Limb (tissue), 2 donors: Measurements from ENCODE around the gene QRFP.
A peak's percentile ranks its signal among the peaks of the same experiment; 100 is the strongest.

Source experiments
- DNase-seq, 2 donors: peaks; one replicate each; pipeline ENCODE4 v3.0.0-alpha.2; 2016; ENCODE audit errors: extremely low spot score in 2 of 2

QRFP gene

DNA sequence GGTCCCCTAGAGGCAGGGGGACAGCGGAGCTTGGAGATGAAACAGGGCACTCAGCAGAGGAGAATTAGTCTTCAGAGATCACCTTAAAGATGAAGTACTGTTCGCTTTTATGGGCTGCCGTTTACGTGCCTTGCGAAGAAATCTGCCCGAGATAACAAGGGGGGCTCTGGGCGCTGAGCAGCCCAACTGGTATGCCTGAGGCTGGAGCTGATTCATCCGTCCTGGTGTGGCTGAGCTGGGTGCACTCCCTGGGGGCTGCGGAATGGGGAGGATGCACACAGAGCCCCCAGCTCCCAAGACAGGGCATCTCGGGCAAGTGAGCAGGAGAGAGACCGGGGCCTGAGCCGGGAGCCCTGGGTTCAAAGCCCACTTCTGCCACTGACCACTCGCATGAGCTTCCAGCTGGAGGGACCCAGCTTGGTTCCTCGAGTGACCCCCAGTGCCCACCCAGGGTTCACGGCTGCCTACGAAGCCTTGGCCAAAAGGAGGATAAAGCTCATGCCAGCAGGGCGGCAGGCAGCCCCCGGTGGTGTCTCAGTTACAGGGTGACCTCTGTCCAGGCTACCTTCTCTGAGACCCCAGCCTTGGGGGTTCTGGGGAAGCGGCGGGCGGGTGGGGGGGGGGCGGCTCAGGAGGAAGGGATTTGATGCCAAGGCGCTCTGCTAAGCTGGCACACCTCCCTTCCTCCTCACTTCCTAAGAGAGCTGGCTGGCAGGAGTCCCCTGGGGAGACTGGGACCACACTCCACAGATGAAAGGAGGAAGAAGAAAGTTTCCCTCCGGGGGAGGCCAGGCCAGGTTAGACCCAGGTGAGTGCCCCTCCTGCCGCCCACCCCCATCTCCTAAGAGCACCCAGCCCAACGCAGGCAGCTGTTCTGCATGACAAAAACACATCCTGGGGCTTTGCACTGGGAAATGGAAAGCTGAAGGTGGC, 36.8 kb upstream of the QRFP start:
- no peak for DNase-seq

DNA sequence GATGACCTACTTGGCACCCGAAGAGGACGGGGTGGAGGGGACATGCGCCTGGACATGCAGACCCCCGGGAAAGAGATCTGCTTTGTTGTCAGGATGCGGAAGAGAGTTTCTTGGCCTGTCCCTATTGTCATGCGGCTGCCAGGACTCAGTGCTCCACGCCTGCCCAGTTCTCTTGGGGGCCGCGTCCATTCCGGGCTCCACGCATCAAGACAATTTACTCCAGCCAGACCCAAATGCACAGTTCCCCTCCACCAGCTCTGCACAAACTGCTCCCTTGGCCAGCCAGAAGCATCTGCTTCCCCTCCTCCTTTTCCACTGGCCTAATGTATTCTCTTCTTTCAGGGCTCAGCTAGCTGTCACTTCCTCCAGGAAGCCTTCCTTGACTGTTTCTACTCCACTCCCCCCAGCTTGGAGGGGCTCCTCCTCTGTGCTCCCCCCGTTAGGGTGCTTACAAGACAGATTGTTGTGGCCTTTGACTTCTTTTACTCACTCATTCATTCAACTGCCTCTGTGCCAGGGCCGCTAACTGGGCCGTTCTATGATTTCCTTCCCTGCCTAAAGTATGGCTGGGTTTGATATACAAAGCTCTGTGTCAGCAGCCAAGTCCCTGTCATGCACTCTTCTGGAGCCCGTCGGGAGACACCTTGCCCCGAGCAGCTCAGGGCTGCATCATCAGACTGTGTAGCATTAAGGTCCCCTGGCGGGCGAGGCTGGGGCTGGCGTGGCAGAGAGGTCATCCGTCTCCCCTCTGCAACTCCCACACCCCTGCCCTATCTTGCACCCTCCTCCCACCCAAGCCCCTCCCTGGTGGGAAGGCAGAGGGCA, 35.9 kb upstream of the QRFP start:
- no peak for DNase-seq

DNA sequence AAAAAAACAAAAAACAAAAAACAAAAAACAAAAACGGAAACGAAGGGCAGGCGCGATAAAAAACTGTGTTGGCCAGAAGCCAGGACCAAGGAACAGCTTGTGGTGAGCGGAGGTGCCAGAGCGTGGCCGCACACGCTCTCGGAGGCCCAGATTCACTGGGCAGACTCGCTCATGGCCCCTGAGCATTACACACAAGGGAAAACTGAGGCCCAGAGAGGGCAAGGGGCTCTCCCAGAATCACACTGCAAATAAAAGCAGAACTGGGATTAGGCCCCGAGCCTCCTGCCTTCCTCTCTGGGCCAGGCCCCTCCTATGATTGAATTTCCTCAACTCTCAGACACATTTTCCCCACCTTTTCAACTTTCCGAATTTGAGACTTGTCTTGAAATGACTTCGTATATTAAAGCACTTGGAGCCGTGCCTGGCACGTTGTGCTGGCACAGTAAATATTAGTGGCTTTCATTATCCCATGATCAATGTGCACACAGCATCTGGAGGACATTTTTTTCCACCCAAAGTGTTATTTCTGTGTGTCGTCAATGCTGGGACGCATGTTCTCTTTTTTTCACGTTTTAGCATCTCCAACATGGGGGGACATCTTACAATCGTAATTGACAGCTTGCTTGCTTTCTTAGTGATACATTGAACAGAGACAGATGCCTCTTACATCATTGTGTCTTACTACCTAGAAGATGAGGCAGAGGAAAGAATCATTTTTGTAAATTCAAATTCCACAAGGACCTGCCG, 35.1 kb upstream of the QRFP start:
- DNase-seq, result peak in 1 of 2 donors; percentile 15

DNA sequence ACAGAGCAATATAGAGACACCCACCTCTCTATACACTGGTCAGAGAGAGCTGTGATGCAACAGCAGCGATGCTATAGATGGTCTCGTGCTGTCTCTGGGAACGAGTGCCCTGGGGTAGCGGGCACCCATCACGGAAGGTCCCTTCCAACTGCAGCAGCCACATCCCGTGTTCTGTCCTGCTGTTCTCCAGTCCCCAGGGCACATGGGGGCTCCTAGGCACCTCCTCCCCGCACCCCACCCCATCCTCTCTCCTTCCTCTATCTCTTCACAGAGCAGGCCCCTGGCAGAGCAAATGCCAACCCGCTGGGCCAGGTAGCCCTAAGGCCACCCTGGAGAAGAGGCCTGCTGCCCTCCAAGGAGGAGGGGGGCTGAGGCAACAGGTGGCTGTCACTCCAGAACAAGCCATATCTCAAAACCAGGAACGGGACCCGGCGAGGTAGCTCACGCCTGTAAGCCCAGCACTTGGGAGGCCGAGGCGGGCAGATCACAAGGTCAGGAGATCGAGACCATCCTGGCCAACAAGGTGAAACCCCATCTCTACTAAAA, 34.3 kb upstream of the QRFP start:
- no peak for DNase-seq

DNA sequence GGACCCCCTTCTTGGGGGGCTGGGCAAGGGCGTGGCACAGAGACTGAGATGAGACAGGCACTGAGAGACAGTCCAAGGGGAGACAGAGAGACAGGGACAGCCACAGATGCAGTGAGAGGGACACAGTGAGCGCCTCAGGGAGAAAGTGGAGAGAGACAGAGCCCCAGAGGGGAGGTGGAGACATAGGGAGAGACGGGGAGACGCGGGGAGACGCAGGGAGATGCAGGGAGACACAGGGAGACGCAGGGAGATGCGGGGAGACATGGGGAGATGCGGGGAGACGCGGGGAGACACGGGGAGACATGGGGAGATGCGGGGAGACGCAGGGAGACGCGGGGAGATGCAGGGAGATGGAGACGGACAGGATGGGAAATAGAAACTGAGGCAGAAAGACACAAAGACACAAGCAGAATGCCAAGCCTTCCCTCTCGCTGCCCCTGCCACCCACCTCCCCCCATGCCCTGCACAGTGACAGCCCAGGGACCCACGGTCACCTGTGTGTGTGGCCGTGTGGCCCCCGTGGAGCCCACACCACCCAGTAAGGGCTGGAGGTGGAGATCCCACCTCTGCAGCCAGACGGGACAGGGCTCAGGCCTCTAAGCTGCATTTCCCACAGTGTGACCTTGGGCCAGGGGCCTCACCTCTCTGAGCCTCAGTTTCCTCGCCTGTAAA, 33.7 kb upstream of the QRFP start:
- no peak for DNase-seq

DNA sequence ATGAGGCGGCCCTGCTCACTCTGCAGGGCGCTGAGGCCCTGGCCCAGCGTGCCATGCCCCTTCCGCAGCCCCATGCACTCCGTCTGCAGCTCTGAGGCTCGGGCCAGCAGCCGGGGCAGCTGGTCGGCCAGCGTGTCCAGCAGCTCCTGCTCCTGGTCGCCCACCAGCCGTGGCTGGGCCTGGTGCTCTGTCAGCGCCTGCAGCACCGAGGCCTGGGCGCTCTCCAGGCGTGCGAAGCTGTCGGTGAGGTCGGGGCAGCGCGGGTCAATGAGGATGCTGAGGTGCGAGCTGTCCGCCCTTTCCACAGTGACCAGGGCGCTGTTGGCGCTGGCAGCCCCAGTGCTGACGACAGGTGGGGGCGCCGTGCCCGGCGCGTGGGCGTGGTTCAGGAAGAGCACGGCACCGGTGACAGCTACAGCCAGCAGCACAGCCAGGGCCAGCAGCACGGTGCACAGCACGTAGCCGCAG, 33.0 kb upstream of the QRFP start:
- no peak for DNase-seq

DNA sequence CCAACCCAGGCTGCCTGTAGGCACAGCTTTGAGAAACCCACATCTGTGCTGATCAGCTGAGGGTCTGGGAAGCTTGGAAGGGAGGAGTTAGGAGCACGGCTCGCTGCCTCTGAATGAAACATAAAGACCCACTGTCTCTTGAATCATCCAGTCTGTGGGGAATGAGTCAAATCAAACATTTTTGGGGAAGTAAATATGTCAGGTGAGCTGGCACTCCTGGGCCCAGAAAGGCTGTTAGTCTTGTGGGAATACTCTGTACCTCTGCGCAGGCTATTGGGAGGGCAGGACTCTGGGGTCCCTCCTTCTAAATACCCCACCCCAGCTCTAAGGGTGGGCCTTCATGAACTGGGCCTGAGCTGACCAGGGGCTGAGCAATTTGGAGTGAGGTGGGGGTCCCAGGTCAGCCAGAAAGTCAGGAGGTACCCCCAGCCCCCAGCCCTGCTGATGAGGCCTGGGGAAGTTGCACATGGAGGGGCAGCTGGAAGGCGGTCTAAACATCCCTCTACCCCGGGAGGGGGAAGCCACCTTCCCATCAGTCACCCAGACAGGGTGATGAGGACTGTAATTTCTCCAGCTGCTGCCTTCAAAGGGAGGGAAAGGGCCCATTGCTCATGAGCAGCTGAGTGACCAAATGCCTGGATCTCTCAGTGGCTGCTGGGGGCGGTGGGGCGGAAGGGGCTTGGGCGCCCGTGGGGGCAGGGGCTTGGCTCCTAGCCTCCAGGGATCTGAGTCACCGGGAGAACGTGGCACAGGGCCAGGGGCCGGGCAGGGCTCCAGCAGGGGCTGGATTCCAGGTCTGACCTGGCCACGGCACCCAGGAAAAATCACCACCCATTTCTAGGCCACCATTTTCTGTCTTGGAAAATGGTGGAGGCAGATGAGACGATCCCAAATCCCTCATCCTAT, 31.6 kb upstream of the QRFP start:
- no peak for DNase-seq

DNA sequence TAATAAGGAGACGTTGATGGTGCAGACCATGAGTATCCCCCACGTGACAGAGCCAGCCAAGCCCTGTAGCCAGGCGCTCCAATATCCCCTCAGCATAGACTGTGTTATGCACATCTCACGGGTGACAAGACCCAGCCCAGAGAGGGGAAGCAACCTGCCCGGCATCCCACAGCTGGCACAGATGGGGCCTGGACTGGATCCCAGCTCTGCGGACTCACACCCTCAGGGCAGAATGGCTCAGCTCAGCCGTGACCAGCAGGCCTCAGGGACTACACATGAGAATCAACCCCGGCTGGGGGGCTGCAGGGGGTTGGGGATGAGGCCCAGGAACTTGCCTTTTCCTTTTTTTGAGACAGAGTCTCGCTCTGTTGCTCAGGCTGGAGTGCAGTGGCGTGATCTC, 30.7 kb upstream of the QRFP start:
- DNase-seq, result no peak

DNA sequence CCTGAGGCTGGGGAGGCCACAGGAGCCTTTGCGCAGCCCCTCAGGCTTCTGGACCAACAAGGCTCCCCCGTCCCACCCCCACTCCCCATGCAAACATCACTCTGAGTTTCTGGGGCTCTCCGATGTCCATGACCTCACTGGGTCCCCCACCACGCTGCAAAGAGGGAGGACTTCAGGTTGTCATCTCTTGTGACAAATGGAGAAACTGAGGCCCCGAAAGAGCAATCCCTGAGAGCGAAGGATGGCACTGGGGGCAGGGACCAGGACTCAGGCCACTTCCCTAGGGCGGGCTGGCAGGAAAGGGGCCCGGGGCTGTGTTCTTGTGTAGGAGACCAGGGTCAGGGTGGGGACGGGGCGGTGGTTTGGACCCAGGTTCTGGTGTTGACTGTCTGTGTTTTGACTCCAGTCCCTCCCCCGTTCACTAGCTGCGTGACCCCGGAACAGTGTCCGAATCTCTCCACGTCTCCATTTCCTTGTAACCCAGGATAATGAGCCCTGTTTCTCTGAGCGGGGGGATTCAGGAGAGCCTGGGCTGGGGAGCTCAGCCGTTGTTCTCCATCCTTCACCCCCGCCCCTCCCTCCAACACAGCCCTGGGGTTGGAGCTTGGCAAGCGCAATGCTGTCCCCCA, 28.6 kb upstream of the QRFP start:
- no peak for DNase-seq

DNA sequence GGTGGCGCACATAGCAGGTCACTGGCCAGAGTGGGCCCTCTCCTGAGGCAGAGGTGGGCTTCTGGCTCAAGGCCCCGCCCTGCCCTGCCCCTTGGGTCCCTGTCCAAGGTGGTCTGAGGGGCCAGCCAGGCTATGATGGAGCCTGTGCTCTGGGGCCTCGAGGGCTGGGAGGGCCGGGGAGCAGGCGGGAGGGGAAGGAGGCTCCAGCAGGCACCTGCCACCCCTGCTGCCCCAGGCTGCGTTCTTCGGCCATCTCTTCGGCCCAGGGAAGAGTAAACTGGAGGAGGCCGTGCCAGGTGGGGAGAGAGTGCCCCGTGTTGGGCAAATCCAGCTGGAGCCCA, 27.8 kb upstream of the QRFP start:
- no peak for DNase-seq

DNA sequence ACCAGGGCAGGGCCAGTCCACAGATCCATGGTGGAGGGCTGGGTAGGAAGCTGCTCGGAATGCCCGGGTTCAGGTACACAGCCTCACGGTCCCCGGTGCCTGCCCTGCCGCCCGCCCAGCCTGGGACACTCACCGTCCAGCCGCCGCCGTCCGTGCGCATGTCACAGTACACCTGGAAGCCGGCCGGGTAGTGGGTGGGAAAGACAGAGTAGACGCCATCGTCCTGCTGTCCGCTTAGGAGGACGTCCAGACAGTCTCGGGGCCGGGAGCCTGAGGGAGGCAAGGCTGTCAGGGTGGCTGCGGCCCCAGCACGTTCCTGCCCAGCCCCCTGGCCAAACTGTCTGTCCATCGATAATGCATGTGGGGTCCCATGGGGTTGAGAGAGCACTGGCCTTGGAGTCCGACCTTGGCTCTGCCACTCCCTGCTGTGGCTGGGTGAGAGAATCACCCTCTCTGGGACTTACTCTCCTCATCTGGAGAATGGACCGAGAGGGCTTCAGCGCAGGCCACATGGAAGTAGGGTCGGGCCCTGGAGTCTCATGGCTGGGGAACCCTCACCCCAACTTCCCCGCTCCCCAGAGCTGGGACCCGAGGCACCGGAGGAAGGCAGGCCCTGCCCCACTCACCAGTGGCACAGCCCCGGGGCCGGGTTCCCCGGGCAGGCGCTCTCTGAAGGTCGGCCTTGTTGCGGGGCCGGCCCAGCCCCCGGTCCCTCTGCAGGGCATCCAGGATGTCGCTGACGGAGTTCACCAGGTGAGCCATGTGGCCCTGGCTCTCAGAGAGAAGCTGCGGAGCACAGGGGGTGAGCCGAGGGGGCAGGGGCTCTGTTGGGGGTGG, 27.2 kb upstream of the QRFP start:
- no peak for DNase-seq

DNA sequence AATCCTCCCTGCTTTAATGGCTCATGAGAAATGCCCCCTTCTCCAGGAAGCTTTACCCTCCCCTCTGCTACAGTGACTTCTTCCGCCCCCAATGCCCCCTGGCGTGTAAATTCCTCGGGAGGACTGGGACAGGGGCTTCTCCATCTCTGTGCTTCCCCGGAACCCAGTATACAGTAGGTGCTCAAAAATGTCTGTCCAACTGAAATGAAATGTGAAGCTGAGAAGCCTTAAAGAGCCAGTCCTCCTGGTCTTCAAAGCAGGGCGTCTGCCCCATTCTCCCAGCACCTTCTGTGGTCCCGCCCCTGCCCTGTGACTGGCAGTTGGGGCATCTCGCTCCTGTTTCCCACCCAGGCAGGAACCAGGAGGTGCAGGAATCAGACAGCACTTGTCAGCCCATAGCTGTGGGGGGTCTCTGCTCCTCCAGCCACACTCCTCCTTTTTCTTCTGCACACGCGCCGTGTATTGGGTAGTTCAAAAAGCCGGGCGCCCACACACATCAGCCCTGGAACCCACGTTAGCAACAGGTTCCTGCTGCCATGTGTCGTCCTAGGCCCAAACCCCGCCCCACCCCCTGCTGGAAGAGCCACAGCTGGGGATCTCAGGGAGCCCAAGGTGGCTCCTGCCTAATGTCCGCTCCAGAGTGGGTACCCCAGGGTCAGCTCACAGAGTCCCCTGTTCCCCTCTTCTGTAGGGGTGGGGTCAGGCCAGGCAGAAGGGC, 26.4 kb upstream of the QRFP start:
- DNase-seq, result no peak

DNA sequence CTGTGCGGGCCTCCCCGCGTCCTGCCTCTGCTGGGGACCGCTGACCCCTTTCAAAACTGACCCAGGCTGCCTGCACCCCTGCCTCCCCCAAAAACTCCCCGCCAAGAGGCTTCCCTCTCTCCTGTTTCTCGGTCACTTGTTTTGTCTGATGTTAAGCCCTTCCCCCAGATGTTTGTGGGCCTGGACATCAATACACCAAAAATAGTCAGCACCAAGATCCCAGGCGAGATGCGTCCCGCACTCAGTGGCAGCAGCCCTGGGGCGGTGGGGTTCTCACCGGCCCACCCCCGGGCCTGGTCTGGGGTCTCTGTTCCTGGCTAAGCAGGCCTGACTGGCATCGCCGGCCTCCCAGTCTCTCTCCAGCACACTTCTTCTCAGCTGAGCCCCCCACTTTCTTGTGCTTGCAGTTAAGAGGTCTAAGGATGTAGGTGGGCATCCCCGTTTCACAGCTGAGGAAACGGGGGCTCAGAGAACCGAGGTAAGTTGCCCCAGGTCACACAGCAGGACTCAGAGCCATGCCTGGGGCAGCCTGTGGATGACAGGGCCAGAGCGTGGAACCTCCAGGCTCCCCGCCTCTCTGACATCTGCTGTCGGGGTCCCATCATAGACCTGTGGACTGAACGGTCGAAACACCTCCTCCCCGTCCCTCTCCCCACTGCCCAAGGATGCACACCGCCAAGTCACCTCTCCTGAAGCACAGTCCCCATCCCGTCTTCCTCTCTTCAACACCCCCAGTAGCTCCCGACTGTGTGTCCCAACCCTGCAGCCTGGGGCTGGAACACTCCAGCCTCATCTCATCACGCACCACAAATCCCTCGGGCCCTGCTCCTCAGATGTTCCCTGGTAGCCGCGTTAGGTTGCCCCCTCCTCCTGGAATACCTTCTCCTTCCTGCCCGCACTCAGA, 25.6 kb upstream of the QRFP start:
- DNase-seq, result no peak

DNA sequence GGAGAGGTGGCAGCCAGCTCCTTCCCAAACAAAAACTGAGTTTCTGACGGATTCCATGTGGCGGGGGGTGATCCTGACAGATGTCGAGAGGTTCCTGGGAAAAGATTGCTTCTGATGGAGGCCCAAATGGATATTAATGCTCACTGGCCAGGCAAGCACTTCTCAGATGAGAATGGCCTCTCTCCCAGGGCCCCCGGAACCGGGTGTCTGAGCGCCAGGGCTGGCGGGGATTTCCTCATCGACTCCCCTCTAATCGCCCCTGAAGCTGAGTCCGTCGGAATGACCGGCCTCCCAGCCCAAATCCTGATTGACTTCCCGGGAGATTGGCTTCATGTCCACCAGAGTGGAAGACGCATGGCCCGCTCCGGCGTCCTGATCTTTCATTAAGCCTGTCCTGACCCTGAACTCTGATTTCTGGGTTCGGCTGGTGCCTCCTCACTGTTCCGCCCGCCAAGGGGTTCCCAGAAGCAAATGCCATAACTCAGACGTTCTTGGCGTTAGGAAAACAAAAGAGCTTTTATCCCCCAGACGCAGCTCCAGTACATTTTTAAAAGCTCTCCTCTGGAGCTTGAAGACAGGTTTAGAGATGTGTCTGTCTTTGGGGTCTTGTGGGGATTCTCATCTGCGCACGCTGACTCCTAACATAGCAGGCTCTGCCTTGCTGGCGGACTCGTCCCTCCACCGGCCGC, 24.8 kb upstream of the QRFP start:
- no peak for DNase-seq

DNA sequence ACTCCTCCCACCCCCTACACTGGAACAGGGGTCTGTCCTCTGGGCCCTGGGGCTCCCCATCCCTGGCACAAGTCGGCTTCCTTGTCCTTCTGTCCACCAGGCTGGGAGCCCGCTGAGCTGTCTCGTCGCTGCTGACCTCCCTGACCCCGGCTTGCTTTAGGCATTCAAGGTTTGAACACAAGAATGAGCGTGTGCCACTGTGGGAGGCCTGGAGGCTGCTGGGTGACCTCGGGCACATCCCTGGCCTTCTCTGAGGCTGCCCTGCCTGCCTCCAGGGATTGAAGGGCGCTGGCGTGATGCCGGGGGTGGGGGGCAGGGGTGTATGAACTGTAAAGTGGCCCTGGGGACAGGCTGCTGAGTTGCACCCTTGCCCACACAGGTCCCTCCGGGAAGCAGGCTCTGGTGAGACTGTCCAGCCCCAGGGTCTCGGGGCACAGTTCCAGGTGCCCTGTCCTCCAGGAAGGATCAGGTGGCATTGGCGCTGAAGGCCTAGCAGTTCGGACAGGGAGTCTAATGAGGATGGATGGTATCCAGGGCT, 24.2 kb upstream of the QRFP start:
- no peak for DNase-seq

DNA sequence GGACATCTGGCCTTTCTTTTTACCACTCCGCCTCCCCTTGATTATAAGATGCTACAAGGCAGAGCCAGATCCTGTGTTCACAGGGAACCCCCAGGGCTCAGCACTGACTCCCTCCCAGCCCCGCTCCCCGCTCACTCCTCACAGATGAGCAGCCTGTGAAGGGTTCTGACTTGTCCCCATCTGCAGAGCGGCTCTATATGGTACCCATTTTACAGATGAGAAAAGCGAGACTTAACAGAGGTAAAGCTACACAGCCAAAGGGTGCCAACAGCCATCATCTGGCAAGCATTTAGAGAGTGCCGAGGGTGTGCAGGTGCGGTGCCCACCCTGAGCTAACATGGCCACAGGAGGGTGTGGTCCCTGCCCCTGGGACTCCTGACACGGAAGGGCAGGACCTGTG, 23.6 kb upstream of the QRFP start:
- no peak for DNase-seq
